Measurements from ENCODE around the gene CLDN6. TPM values are rescaled to one million over a fixed set of nuclear protein-coding genes. Genes with fewer than 3 reads are reported as not detected.
A peak's percentile ranks its signal among the peaks of the same experiment; 100 is the strongest.

CLDN6 gene
- total and polyA plus RNA-seq, 9 of the 15 experiments (the other 6 are each of a cell fraction or from before 2014, with no cell fraction given) = 0.22 to 0.75 (median 0.38) TPM; not detected in 3

- peak; percentile 16; the same call in 1 of the 2 replicates for TF ChIP-seq ZBTB43 (CRISPR knock-in tag; IDR thresholded peaks at IDR 0.05)
- TF ChIP-seq ETV6 (IDR thresholded peaks at IDR 0.05; ENCODE audit: borderline replicate concordance in 1 of 2, low read depth in 2 of 2, low read length in 1 of 2) = no peak
- TF ChIP-seq ETV6 (CRISPR knock-in tag; IDR thresholded peaks at IDR 0.05; ENCODE audit: borderline replicate concordance) = no peak
- no peak for TF ChIP-seq ZNF253 (CRISPR knock-in tag; conservative IDR thresholded peaks at IDR 0.05)
- TF ChIP-seq SRSF9 (IDR thresholded peaks at IDR 0.05; ENCODE audit: borderline replicate concordance, low read depth, low read length) = no peak
- TF ChIP-seq FOS (IDR thresholded peaks at IDR 0.05; ENCODE audit: extremely low read depth, insufficient read length) = peak; percentile 6
- TF ChIP-seq PTRF (tag; IDR thresholded peaks at IDR 0.05) = no peak
- TF ChIP-seq GTF2B (IDR thresholded peaks at IDR 0.05; ENCODE audit: extremely low read depth, insufficient read length) = no peak
- no peak for TF ChIP-seq HDAC8 (tag; IDR thresholded peaks at IDR 0.05)
- no peak for TF ChIP-seq CBX2 (IDR thresholded peaks at IDR 0.05; ENCODE audit: insufficient read depth, low read length, poor library complexity, severe bottlenecking)
- TF ChIP-seq HLTF (IDR thresholded peaks at IDR 0.05) = no peak
- no peak for TF ChIP-seq RHOXF2B (CRISPR knock-in tag; conservative IDR thresholded peaks at IDR 0.05)
- TF ChIP-seq TFAP4 (CRISPR knock-in tag; IDR thresholded peaks at IDR 0.05; ENCODE audit: borderline replicate concordance) = peak; percentile 92
- peak; percentile 59; the same call in 1 of the 2 replicates for TF ChIP-seq ZNF431 (CRISPR knock-in tag; IDR thresholded peaks at IDR 0.05)
- TF ChIP-seq ZNF449 (CRISPR knock-in tag; IDR thresholded peaks at IDR 0.05) = no peak
- TF ChIP-seq SUPT5H (IDR thresholded peaks at IDR 0.05) = peak; percentile 57; the same call in 1 of the 2 replicates
- no peak for TF ChIP-seq ILK (tag; IDR thresholded peaks at IDR 0.05; ENCODE audit: borderline replicate concordance, low read depth)
- TF ChIP-seq SMAD4 (CRISPR knock-in tag; conservative IDR thresholded peaks at IDR 0.05) = peak; percentile 85
- peak in 1 of 2 experiments; percentile 64; a peak in 2 of 4 replicates for TF ChIP-seq RCOR1 (IDR thresholded peaks at IDR 0.05; ENCODE audit: borderline replicate concordance in 1 of 2, low read depth in 2 of 2, low read length in 2 of 2)
- TF ChIP-seq ZNF280A (IDR thresholded peaks at IDR 0.05; ENCODE audit: low read depth, partially characterized antibody) = no peak
- TF ChIP-seq ZNF140 (CRISPR knock-in tag; IDR thresholded peaks at IDR 0.05) = no peak
Observed at GRCh38 chr16:2968738-2969544, 49.0 kb downstream of the CLDN6 start, which contains the start of gene PAQR4 (continued).

Data from K562 (cell line).